Measurements from ENCODE around the gene SIGLEC10.

- TF ChIP-seq EZH2 (IDR thresholded peaks at IDR 0.05; ENCODE audit: insufficient read depth, poor library complexity, severe bottlenecking) (no peak), EZH2phosphoT487 (IDR thresholded peaks at IDR 0.05; ENCODE audit: insufficient read depth, low read depth) (no peak)
These were observed 39.3 kb upstream of the SIGLEC10 start for GRCh38 chr19:51456541-51457290.

All from GM23248 (cell line).